ENCODE results near the gene TTC27.

TTC27 gene

DNA sequence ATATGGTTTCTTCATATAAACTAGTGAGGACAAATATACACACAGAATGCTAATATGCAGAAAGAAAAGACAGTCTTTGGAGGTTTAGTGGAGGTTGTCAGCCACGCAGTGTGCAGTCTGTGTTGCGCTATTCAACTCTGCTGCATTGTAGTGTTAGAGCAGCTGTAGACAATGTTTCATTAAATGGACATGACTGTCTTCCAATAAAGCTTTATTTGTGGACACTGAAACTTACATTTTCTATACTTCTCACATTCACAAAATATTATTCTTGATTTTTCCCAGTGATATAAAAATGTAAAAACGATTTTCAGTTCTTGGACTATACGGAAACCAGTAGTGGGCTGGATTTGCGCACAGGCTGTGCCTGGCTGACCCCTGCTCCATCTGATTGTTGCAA lies 13.3 kb downstream of the TTC27 start:
- no peaks in the 10 kb centered on the region for H3K9me3 ChIP-seq (ENCODE audit: insufficient read depth, low read length)

DNA sequence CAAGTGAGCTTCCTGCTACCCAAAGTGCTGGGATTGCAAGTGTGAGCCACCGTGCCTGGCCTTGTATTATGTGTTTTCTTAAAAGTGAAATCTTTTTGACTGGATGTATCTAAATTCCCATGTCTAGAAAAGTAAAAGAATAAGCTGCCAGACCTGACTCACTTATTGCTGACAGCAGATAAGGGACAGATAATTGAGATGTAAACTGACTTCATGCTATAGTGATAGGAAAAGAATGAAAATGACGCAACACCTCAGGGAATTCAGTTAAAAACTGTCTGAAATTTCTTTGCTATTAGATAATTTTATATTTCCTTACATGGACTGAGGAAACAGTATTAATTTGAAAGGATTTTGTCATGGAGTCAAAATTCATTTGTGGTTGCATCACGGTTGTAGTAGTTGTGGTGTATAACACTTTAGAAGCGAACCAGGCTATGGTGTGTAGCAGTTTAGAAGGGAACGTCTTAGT lies 19.4 kb downstream of the TTC27 start:
- Histone ChIP-seq H3K4me3 (ENCODE audit: insufficient read length, low read depth) (no peak overlapping the region), H3K9me3 (ENCODE audit: insufficient read depth, low read length) (no peaks in the 10 kb centered on the region), H3K36me3 (ENCODE audit: insufficient read depth, insufficient read length, low read length) (peaks cover 35% of the 10 kb centered on the region), H3K4me1 (ENCODE audit: insufficient read depth, insufficient read length) (no peaks in the 10 kb centered on the region), H3K27me3 (ENCODE audit: insufficient read depth, insufficient read length) (no peaks in the 10 kb centered on the region), H3K9ac (ENCODE audit: insufficient read length, low read depth) (no peak overlapping the region)
- no peak for DNase-seq (ENCODE audit: low read depth, low spot score)
- TF ChIP-seq ZNF274 (IDR thresholded peaks at IDR 0.05; ENCODE audit: low read depth, low read length) (no peak), YY1 (IDR thresholded peaks at IDR 0.05; ENCODE audit: insufficient read depth, insufficient read length) (no peak), SUZ12 (IDR thresholded peaks at IDR 0.05; ENCODE audit: extremely low read depth, insufficient read depth, insufficient read length) (no peak)

More for the DNA sequence above, 13.3 kb downstream of the TTC27 start:
- Histone ChIP-seq H3K27me3 (ENCODE audit: insufficient read depth, insufficient read length) (no peaks in the 10 kb centered on the region), H3K4me3 (ENCODE audit: insufficient read length, low read depth) (no peak overlapping the region), H3K9ac (ENCODE audit: insufficient read length, low read depth) (no peak overlapping the region), H3K36me3 (ENCODE audit: insufficient read depth, insufficient read length, low read length) (peaks cover 35% of the 10 kb centered on the region), H3K4me1 (ENCODE audit: insufficient read depth, insufficient read length) (no peaks in the 10 kb centered on the region)
- TF ChIP-seq ZNF274 (IDR thresholded peaks at IDR 0.05; ENCODE audit: low read depth, low read length), result no peak
- no peak for TF ChIP-seq YY1 (IDR thresholded peaks at IDR 0.05; ENCODE audit: insufficient read depth, insufficient read length)
- TF ChIP-seq SUZ12 (IDR thresholded peaks at IDR 0.05; ENCODE audit: extremely low read depth, insufficient read depth, insufficient read length), result no peak
- no peak for DNase-seq (ENCODE audit: low read depth, low spot score)

DNA sequence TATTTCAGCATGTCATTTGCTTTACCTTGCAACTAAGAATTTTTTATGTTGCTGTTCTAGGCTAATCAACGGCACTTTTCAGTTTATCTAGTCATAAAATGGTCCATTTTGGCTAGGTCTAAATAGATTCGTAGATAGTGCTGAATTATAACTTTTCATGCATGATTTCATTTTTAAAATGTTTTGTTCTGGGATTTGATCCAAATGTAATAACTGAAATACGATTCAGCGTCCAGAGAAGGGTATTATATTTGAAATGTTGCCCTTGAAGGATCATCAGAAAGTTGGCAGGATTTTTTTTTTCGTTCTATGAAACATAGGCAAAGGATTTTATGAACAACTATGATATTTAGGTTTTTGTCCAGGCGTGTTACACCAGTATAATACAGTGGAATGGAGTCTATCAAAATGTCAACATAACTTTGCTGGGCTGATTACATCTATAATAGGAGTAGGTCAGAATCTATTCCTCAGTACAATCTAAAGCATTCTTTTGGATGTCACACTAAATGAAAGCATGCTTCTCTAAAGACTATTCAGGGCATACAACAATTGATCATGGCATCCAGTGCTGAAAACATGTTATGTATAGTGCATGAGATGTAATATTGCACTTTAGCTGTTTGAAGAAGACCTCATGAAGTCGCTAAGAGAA lies 24.8 kb downstream of the TTC27 start:
- DNase-seq (ENCODE audit: low read depth, low spot score), result no peak
- no peaks in the 10 kb centered on the region for H3K4me1 ChIP-seq (ENCODE audit: insufficient read depth, insufficient read length)
- no peak overlapping the region for H3K4me3 ChIP-seq (ENCODE audit: insufficient read length, low read depth)
- H3K9ac ChIP-seq (ENCODE audit: insufficient read length, low read depth), result no peak overlapping the region
- no peaks in the 10 kb centered on the region for H3K27me3 ChIP-seq (ENCODE audit: insufficient read depth, insufficient read length)
- TF ChIP-seq YY1 (IDR thresholded peaks at IDR 0.05; ENCODE audit: insufficient read depth, insufficient read length), result no peak
- TF ChIP-seq ZNF274 (IDR thresholded peaks at IDR 0.05; ENCODE audit: low read depth, low read length), result no peak
- TF ChIP-seq SUZ12 (IDR thresholded peaks at IDR 0.05; ENCODE audit: extremely low read depth, insufficient read depth, insufficient read length), result no peak
- H3K36me3 ChIP-seq (ENCODE audit: insufficient read depth, insufficient read length, low read length), result peaks cover 30% of the 10 kb centered on the region
- H3K9me3 ChIP-seq (ENCODE audit: insufficient read depth, low read length), result no peaks in the 10 kb centered on the region

DNA sequence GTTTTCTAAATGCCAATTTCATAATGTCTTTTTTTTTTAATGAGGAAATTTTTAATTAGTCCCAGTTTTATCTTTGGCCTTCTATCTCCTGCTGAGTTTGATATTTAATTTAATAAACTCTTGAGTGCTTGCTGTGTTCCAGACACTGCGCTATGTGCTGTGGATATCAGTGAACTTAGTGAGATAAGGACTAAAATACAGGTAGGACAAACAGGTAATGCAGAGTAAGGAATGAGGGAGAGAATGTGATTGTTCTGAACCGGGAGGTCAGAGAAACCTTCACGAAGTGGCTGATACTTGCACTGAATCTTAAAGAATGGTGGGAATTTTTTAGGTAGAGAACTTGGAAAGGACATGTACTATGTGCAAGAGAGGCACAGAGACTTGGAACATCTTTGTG lies 28.2 kb downstream of the TTC27 start:
- TF ChIP-seq YY1 (IDR thresholded peaks at IDR 0.05; ENCODE audit: insufficient read depth, insufficient read length), result no peak
- no peak for TF ChIP-seq ZNF274 (IDR thresholded peaks at IDR 0.05; ENCODE audit: low read depth, low read length)
- TF ChIP-seq SUZ12 (IDR thresholded peaks at IDR 0.05; ENCODE audit: extremely low read depth, insufficient read depth, insufficient read length), result no peak
- H3K27me3 ChIP-seq (ENCODE audit: insufficient read depth, insufficient read length), result no peaks in the 10 kb centered on the region
- no peak overlapping the region for H3K4me3 ChIP-seq (ENCODE audit: insufficient read length, low read depth)
- no peak for DNase-seq (ENCODE audit: low read depth, low spot score)
- peaks cover 17% of the 10 kb centered on the region for H3K36me3 ChIP-seq (ENCODE audit: insufficient read depth, insufficient read length, low read length)
- no peak overlapping the region for H3K9ac ChIP-seq (ENCODE audit: insufficient read length, low read depth)
- no peaks in the 10 kb centered on the region for H3K9me3 ChIP-seq (ENCODE audit: insufficient read depth, low read length)
- no peaks in the 10 kb centered on the region for H3K4me1 ChIP-seq (ENCODE audit: insufficient read depth, insufficient read length)

DNA sequence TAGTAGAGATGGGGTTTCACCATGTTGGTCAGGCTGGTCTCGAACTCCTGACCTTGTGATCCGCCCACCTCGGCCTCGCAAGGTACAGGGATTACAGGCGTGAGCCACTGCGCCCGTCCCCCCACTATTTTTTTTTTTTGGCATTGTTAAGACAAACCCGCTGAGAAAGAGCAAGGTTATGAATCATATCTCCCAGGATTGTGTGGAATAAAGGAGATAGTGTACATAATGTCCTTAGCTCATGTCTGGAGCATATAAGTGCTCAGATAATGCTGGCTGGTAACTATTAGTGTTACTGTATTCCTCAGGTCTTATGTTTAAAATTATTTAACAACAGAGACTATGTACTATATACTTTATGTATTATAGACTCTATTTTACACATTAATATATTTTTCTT lies 36.0 kb downstream of the TTC27 start:
- no peaks in the 10 kb centered on the region for H3K27me3 ChIP-seq (ENCODE audit: insufficient read depth, insufficient read length)
- H3K4me3 ChIP-seq (ENCODE audit: insufficient read length, low read depth), result no peak overlapping the region
- H3K9me3 ChIP-seq (ENCODE audit: insufficient read depth, low read length), result no peaks in the 10 kb centered on the region
- no peak for DNase-seq (ENCODE audit: low read depth, low spot score)
- TF ChIP-seq SUZ12 (IDR thresholded peaks at IDR 0.05; ENCODE audit: extremely low read depth, insufficient read depth, insufficient read length), result no peak
- no peaks in the 10 kb centered on the region for H3K4me1 ChIP-seq (ENCODE audit: insufficient read depth, insufficient read length)
- H3K9ac ChIP-seq (ENCODE audit: insufficient read length, low read depth), result no peak overlapping the region
- H3K36me3 ChIP-seq (ENCODE audit: insufficient read depth, insufficient read length, low read length), result peaks cover 4% of the 10 kb centered on the region

DNA sequence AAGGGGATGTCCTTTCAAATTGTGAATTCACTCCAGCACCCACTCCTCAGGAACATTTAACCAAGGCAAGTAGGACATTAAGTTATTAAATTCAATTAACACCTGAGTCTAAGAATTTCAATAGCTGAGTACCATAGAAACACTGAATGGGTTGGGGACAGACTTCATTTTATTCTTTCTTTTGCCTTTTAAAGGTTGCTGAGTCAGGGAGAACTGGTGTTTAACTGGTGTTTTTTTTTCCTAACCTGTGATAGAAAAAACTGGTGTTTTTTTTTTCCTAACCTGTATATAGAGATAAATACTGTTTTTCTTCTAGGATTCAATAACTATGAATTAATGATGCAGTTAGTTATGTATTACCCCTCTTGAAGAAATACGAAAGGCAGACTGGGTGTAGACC lies 38.9 kb downstream of the TTC27 start:
- TF ChIP-seq YY1 (IDR thresholded peaks at IDR 0.05; ENCODE audit: insufficient read depth, insufficient read length) (no peak), SUZ12 (IDR thresholded peaks at IDR 0.05; ENCODE audit: extremely low read depth, insufficient read depth, insufficient read length) (no peak)
- Histone ChIP-seq H3K9me3 (ENCODE audit: insufficient read depth, low read length) (no peaks in the 10 kb centered on the region), H3K9ac (ENCODE audit: insufficient read length, low read depth) (no peak overlapping the region), H3K36me3 (ENCODE audit: insufficient read depth, insufficient read length, low read length) (no peaks in the 10 kb centered on the region), H3K4me1 (ENCODE audit: insufficient read depth, insufficient read length) (no peaks in the 10 kb centered on the region), H3K4me3 (ENCODE audit: insufficient read length, low read depth) (no peak overlapping the region), H3K27me3 (ENCODE audit: insufficient read depth, insufficient read length) (no peaks in the 10 kb centered on the region)
- no peak for DNase-seq (ENCODE audit: low read depth, low spot score)

DNA sequence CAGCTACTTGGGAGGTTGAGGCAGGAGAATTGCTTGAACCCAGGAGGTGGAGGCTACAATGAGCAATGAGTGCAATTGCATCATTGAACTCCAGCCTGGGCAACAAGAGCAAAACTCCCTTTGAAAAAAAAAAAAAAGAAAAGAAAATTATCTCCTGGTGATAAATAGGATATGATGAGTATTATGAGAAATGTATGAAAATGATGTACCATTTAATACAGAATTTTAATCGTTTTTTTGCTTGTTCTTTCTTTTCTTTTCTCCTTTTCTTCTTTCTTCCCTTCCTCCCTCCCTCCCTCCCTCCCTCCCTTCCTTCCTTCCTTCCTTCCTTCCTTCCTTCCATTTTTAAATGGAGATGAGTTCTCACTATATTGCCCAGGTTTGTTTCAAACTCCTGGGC lies 40.4 kb downstream of the TTC27 start:
- Histone ChIP-seq H3K9me3 (ENCODE audit: insufficient read depth, low read length) (no peaks in the 10 kb centered on the region), H3K27me3 (ENCODE audit: insufficient read depth, insufficient read length) (no peaks in the 10 kb centered on the region), H3K36me3 (ENCODE audit: insufficient read depth, insufficient read length, low read length) (peaks cover 7% of the 10 kb centered on the region), H3K4me3 (ENCODE audit: insufficient read length, low read depth) (no peak overlapping the region), H3K9ac (ENCODE audit: insufficient read length, low read depth) (no peak overlapping the region), H3K4me1 (ENCODE audit: insufficient read depth, insufficient read length) (no peaks in the 10 kb centered on the region)
- no peak for DNase-seq (ENCODE audit: low read depth, low spot score)
- no peak for TF ChIP-seq SUZ12 (IDR thresholded peaks at IDR 0.05; ENCODE audit: extremely low read depth, insufficient read depth, insufficient read length)
- no peak for TF ChIP-seq ZNF274 (IDR thresholded peaks at IDR 0.05; ENCODE audit: low read depth, low read length)
- TF ChIP-seq YY1 (IDR thresholded peaks at IDR 0.05; ENCODE audit: insufficient read depth, insufficient read length), result no peak

Measured in NT2/D1 (cell line).